K562 (cell line): ENCODE results near the gene SLC1A5. TPM values are rescaled to one million over a fixed set of nuclear protein-coding genes. Genes with fewer than 3 reads are reported as not detected.

Source experiments
- AFF4 ChIP-seq: sonication (generic); formaldehyde crosslinking; IDR thresholded peaks from 2 replicates; pipeline ENCODE4 v1.8.0; 2023; ENCODE audit warnings: mild to moderate bottlenecking, missing genetic modification reagents
- CBFA2T2 ChIP-seq: fragments of 450-650 bp; conservative IDR thresholded peaks from 2 replicates; pipeline ENCODE4 v1.6.1; 2017; ENCODE audit warnings: mild to moderate bottlenecking
- CREBBP ChIP-seq: IDR thresholded peaks from one replicate; pipeline ENCODE4 v1.6.1; 2012; ENCODE audit warnings: low read depth, mild to moderate bottlenecking, control low read depth, inconsistent platforms, low read length
- E2F8 ChIP-seq: fragments of 450-650 bp; IDR thresholded peaks from 2 replicates; pipeline ENCODE4 v1.7.1; 2018; ENCODE audit warnings: mild to moderate bottlenecking, low read depth; ENCODE audit not compliant: partially characterized antibody
- FOXP1 ChIP-seq: sonication (generic); formaldehyde crosslinking; IDR thresholded peaks from 2 replicates; pipeline ENCODE4 v1.8.0; 2022; ENCODE audit warnings: mild to moderate bottlenecking, missing genetic modification reagents
- HCFC1 ChIP-seq: IDR thresholded peaks from 2 replicates; pipeline ENCODE4 v1.6.1; 2012; ENCODE audit warnings: low read depth, low read length, improper control_type of control experiment
- PHF20 ChIP-seq: fragments of 450-650 bp; IDR thresholded peaks from 2 replicates; pipeline ENCODE4 v1.6.1; 2018; ENCODE audit not compliant: partially characterized antibody
- SREBF1 ChIP-seq: fragments of 150-350 bp; IDR thresholded peaks from 2 replicates; pipeline ENCODE4 v1.6.1; 2014; ENCODE audit warnings: antibody characterized with exemption, low read depth, low read length, borderline replicate concordance
- SREBF2 ChIP-seq: sonication (generic); formaldehyde crosslinking; IDR thresholded peaks from 2 replicates; pipeline ENCODE4 v1.4.0; 2020; ENCODE audit warnings: mild to moderate bottlenecking, missing genetic modification reagents
- ZNF146 ChIP-seq: IDR thresholded peaks from one replicate; pipeline ENCODE4 v1.6.1; 2018; ENCODE audit warnings: missing compliant biosample characterization; ENCODE audit not compliant: unreplicated experiment
- polyA plus RNA-seq, 8 experiments: library from polyadenylated mRNA; depleted of rRNA in 4 of 8; stranded (reverse) in 5 of 8; unstranded in 3 of 8; fragments of >200 nt; fragmentation: Nextera tagmentation in 2 of 8; fragmentation: Illumina TruSeq in 1 of 8; extraction: Ambion mirVana in 2 of 8; extraction: Trizol in 1 of 8; gene quantifications; 2 replicates each; pipeline versions ENCODE4 v1.2.1 to v1.2.3, GENCODE V29; 2011 to 2014; ENCODE audit warnings: inconsistent platforms in 1 of 8, missing spikeins in 1 of 8
- total RNA-seq, 7 experiments: library from RNA; depleted of rRNA in 6 of 7; stranded (reverse); fragments of >200 nt in 6 of 7; fragmentation: Illumina TruSeq in 2 of 7; extraction: Trizol in 2 of 7; gene quantifications; 2 replicates each; pipeline versions ENCODE4 v1.2.1 to v1.2.3, GENCODE V29; 2011 to 2021; ENCODE audit warnings: low replicate concordance in 1 of 7

Gene SLC1A5
- total and polyA plus RNA-seq, 9 of the 15 experiments (the other 6 are each of a cell fraction or from before 2014, with no cell fraction given) = 31.2 to 417 (median 134) TPM

- TF ChIP-seq FOXP1 (CRISPR knock-in tag) = peak; percentile 2; the same call in 1 of the 2 replicates
- TF ChIP-seq HCFC1 = no peak
- TF ChIP-seq ZNF146 (CRISPR knock-in tag) = no peak
- TF ChIP-seq PHF20 = no peak
- TF ChIP-seq CBFA2T2 = no peak
- TF ChIP-seq SREBF1 = no peak
- no peak for TF ChIP-seq E2F8
- no peak for TF ChIP-seq SREBF2 (CRISPR knock-in tag)
- TF ChIP-seq CREBBP = no peak
- TF ChIP-seq AFF4 (CRISPR knock-in tag) = peak; percentile 17; the same call in 1 of the 2 replicates
These were observed 3.1 kb downstream of the SLC1A5 start (continued) for GRCh38 chr19:46785054-46785979.
